Fibroblast of mammary gland (primary cell): ENCODE data around the gene ZFYVE28.
A peak's percentile ranks its signal among the peaks of the same experiment; 100 is the strongest.

Experiments used
- DNase-seq: peaks from one replicate; pipeline ENCODE4 v3.0.0-alpha.2; 2010; ENCODE audit warnings: low read depth
- H3K4me3 ChIP-seq: 2 replicates; pipeline ENCODE4 v1.5.1; 2011; ENCODE audit warnings: low read depth, mild to moderate bottlenecking, low read length, moderate library complexity; ENCODE audit not compliant: control insufficient read depth
- CTCF ChIP-seq: conservative IDR thresholded peaks from 2 replicates; pipeline ENCODE4 v1.5.1; 2011; ENCODE audit warnings: low read depth, low read length, inconsistent platforms; ENCODE audit not compliant: control insufficient read depth, insufficient read depth

ZFYVE28 gene

GRCh38 chr4:2413821-2414610 is 4.4 kb downstream of the ZFYVE28 start:
- no peak for TF ChIP-seq CTCF
- DNase-seq, result no peak
- H3K4me3 ChIP-seq, result no peak overlapping the region

DNA sequence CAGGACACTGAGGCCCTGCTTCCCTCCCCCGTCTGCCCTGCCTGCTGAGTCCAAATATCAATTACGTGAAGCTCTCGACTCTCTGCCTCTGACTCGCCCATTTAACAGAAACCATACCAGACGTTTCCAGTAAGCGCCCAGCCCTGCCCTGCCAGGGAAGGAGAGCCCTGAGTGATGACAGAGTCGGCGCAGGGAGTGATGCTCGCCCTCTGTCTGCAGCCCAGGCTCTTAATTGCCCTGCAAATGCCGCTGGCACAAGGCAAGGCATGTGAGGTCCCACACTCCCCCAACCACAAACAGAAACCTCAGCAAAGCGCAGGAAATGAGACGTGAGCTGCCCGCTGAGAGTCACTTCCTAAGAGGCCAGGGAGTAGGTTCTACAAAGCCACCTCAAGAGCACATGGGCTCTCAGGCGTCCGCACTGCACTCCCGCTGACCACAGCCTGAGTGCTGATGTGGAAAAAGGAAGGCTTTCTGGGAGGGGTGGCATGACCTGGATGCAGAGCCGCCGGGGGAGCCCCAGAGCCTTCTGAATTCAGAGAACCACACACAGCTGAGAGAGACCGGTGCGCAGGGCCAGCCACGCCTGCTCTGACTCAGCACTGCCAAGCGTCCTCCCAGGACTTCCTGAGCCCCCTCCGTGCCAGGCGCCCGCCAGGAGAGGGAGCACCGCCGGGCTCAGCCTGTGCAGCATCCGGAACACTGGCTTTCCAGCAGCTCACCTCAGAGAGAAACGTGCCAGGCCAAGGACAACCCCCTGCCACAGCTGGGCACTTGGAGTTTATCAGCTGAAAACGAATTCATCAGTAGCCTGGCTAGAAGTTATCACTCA is 5.3 kb downstream of the ZFYVE28 start:
- DNase-seq, result peak; percentile 86

GRCh38 chr4:2412534-2412884 is 5.9 kb downstream of the ZFYVE28 start:
- H3K4me3 ChIP-seq, result peak overlapping the region; percentile 28
- TF ChIP-seq CTCF, result no peak
- DNase-seq, result no peak

More for the DNA sequence above, 5.3 kb downstream of the ZFYVE28 start:
- peak overlapping the region; percentile 28 for H3K4me3 ChIP-seq
- peak; percentile 43 for TF ChIP-seq CTCF

- no peak overlapping the region for H3K4me3 ChIP-seq
- no peak for DNase-seq
- no peak for TF ChIP-seq CTCF
Measured at GRCh38 chr4:2411786-2412510, 6.5 kb downstream of the ZFYVE28 start.

- TF ChIP-seq CTCF, result no peak
Measured at GRCh38 chr4:2409381-2409783, 9.1 kb downstream of the ZFYVE28 start.

GRCh38 chr4:2408976-2409375 is 9.5 kb downstream of the ZFYVE28 start:
- no peak for DNase-seq
- TF ChIP-seq CTCF, result no peak
- H3K4me3 ChIP-seq, result no peak overlapping the region

More at GRCh38 chr4:2409381-2409783, 9.1 kb downstream of the ZFYVE28 start:
- H3K4me3 ChIP-seq, result no peak overlapping the region
- no peak for DNase-seq
